Loucy (cell line): ENCODE measurements around the gene SLC12A4.
"Not testable (repeated sequence)": the region's sequence is repeated elsewhere in the genome, so short reads cannot be mapped to it uniquely, and the experiment has no call there.

Experiments used
- H2AFZ ChIP-seq: fragments of 200-600 bp; sonication (generic); 2 replicates; pipeline ENCODE4 v1.6.0; 2016; ENCODE audit warnings: antibody characterized with exemption, mild to moderate bottlenecking, low read length, moderate library complexity
- H3F3A ChIP-seq: fragments of 200-600 bp; 2 replicates; pipeline ENCODE4 v1.6.0; 2016; ENCODE audit warnings: antibody characterized with exemption, low read depth, mild to moderate bottlenecking
- H3K27me3 ChIP-seq: fragments of 200-600 bp; sonication (generic); 2 replicates; pipeline ENCODE4 v1.6.1; 2014; ENCODE audit warnings: low read length, mild to moderate bottlenecking; ENCODE audit not compliant: insufficient read depth, poor library complexity, severe bottlenecking
- H3K36me3 ChIP-seq: fragments of 200-600 bp; sonication (generic); 2 replicates; pipeline ENCODE4 v1.6.1; 2016; ENCODE audit warnings: low read length; ENCODE audit not compliant: insufficient read depth
- H3K4me1 ChIP-seq: fragments of 200-600 bp; sonication (generic); 2 replicates; pipeline ENCODE4 v1.5.1; 2014; ENCODE audit warnings: low read length, mild to moderate bottlenecking; ENCODE audit not compliant: insufficient read depth, poor library complexity, severe bottlenecking
- H3K4me2 ChIP-seq: fragments of 200-600 bp; sonication (generic); 2 replicates; pipeline ENCODE4 v1.6.0; 2014; ENCODE audit warnings: antibody characterized with exemption, low read length, low read depth, mild to moderate bottlenecking; ENCODE audit not compliant: poor library complexity, severe bottlenecking
- H3K4me3 ChIP-seq: fragments of 200-600 bp; sonication (generic); 2 replicates; pipeline ENCODE4 v1.5.1; 2014; ENCODE audit warnings: low read length, mild to moderate bottlenecking, mixed read lengths; ENCODE audit not compliant: poor library complexity, severe bottlenecking
- H3K79me2 ChIP-seq: fragments of 200-600 bp; sonication (generic); 2 replicates; pipeline ENCODE4 v1.6.1; 2014; ENCODE audit warnings: low read length; ENCODE audit not compliant: insufficient read depth
- H3K9ac ChIP-seq: fragments of 200-600 bp; sonication (generic); 2 replicates; pipeline ENCODE4 v1.6.0; 2014; ENCODE audit warnings: mild to moderate bottlenecking, low read depth, low read length, moderate library complexity; ENCODE audit not compliant: poor library complexity, severe bottlenecking
- H3K9me2 ChIP-seq: fragments of 200-600 bp; sonication (generic); replicated peaks from 2 replicates; pipeline ENCODE4 v1.6.1; 2016; ENCODE audit warnings: low read depth, low read length, mixed read lengths
- H3K9me3 ChIP-seq: fragments of 200-600 bp; sonication (generic); 2 replicates; pipeline ENCODE4 v1.6.1; 2014; ENCODE audit warnings: mild to moderate bottlenecking, antibody characterized with exemption, low read length, low read depth; ENCODE audit not compliant: insufficient read depth
- H4K20me1 ChIP-seq: fragments of 200-600 bp; sonication (generic); 2 replicates; pipeline ENCODE4 v1.6.0; 2014; ENCODE audit warnings: antibody characterized with exemption, low read length, mild to moderate bottlenecking; ENCODE audit not compliant: insufficient read depth, poor library complexity, severe bottlenecking
- CTCF ChIP-seq: fragments of 200-600 bp; sonication (generic); conservative IDR thresholded peaks from 2 replicates; pipeline ENCODE4 v1.5.1; 2014; ENCODE audit warnings: mild to moderate bottlenecking, antibody characterized with exemption, low read length
- EZH2phosphoT487 ChIP-seq: fragments of 200-600 bp; IDR thresholded peaks from 2 replicates; pipeline ENCODE4 v1.6.1; 2018; ENCODE audit warnings: antibody characterized with exemption, mild to moderate bottlenecking, moderate library complexity, borderline replicate concordance

The SLC12A4 gene

GRCh38 chr16:67968400-67969253, at the start of gene SLC12A4:
TSS of gene SLC12A4 (minus strand) at chr16:67968637. CDS start at chr16:67968553, 84 bp downstream.
- Histone ChIP-seq H4K20me1 (no peaks in the 10 kb centered on the region), H3F3A (no peaks in the 10 kb centered on the region; the same call in 1 of the 2 replicates), H3K4me3 (peak within 1 kb of the TSS; percentile 75), H3K9ac (peak within 1 kb of the TSS; percentile 54), H3K4me2 (peak within 1 kb of the TSS; percentile 65), H3K79me2 (no peaks in the 10 kb centered on the region), H3K27me3 (no peaks in the 10 kb centered on the region), H3K9me2 (no peaks in the 10 kb centered on the region), H3K9me3 (no peaks in the 10 kb centered on the region), H3K36me3 (no peaks in the 10 kb centered on the region), H2AFZ (peak within 1 kb of the TSS; percentile 80), H3K4me1 (peaks cover 18% of the 10 kb centered on the region)
- no peak for TF ChIP-seq CTCF
- no peak for TF ChIP-seq EZH2phosphoT487

GRCh38 chr16:68015681-68016080, 47.2 kb upstream of the SLC12A4 start, which contains the start of gene DPEP2NB:
TSS of gene DPEP2NB (minus strand) at chr16:68015911. CDS start at chr16:68015770, 141 bp downstream.
- Histone ChIP-seq H3K27me3 (no peaks in the 10 kb centered on the region), H3K79me2 (no peaks in the 10 kb centered on the region), H3F3A (no peaks in the 10 kb centered on the region), H3K9ac (no peak within 1 kb of the TSS), H2AFZ (no peak within 1 kb of the TSS), H3K4me2 (no peak within 1 kb of the TSS), H4K20me1 (no peaks in the 10 kb centered on the region), H3K36me3 (no peaks in the 10 kb centered on the region), H3K9me3 (no peaks in the 10 kb centered on the region), H3K4me3 (no peak within 1 kb of the TSS), H3K9me2 (no peaks in the 10 kb centered on the region), H3K4me1 (peaks cover 4% of the 10 kb centered on the region)
- no peak for TF ChIP-seq EZH2phosphoT487
- no peak for TF ChIP-seq CTCF

- Histone ChIP-seq H3K9ac (no peak overlapping the region), H3K4me3 (no peak overlapping the region), H3K9me3 (no peaks in the 10 kb centered on the region), H4K20me1 (no peaks in the 10 kb centered on the region), H3K9me2 (no peaks in the 10 kb centered on the region), H3K79me2 (no peaks in the 10 kb centered on the region), H3K27me3 (no peaks in the 10 kb centered on the region), H3K36me3 (no peaks in the 10 kb centered on the region), H3F3A (no peaks in the 10 kb centered on the region), H3K4me1 (peaks cover 4% of the 10 kb centered on the region), H2AFZ (peak overlapping the region; percentile 82), H3K4me2 (no peak overlapping the region)
- no peak for TF ChIP-seq CTCF
- TF ChIP-seq EZH2phosphoT487: no peak
These were observed 45.0 kb upstream of the SLC12A4 start for GRCh38 chr16:68013440-68013839.

GRCh38 chr16:68009872-68010271, 41.4 kb upstream of the SLC12A4 start:
- H2AFZ ChIP-seq, H3K4me3 ChIP-seq, H3K9ac ChIP-seq, H3K27me3 ChIP-seq, H3K9me2 ChIP-seq, H3K36me3 ChIP-seq, H4K20me1 ChIP-seq, H3F3A ChIP-seq, H3K4me1 ChIP-seq, H3K9me3 ChIP-seq, H3K79me2 ChIP-seq, H3K4me2 ChIP-seq: not testable (repeated sequence)
